NT2/D1 (cell line): ENCODE data around the gene ADAMTS5.

Experiments used
- DNase-seq: peaks from one replicate; pipeline ENCODE4 v3.0.0-alpha.2; 2011; ENCODE audit warnings: low read depth, low spot score
- H3K27me3 ChIP-seq: 2 replicates; pipeline ENCODE4 v1.6.0; 2011; ENCODE audit warnings: mild to moderate bottlenecking; ENCODE audit not compliant: insufficient read length, insufficient read depth
- H3K36me3 ChIP-seq: 2 replicates; pipeline ENCODE4 v1.6.1; 2011; ENCODE audit warnings: mild to moderate bottlenecking, low read length, mixed read lengths; ENCODE audit not compliant: insufficient read depth, insufficient read length
- H3K4me1 ChIP-seq: 2 replicates; pipeline ENCODE4 v1.5.1; 2011; ENCODE audit not compliant: insufficient read depth, insufficient read length
- H3K4me3 ChIP-seq: 2 replicates; pipeline ENCODE4 v1.5.1; 2011; ENCODE audit warnings: low read depth; ENCODE audit not compliant: insufficient read length
- H3K9ac ChIP-seq: 2 replicates; pipeline ENCODE4 v1.6.0; 2011; ENCODE audit warnings: low read depth; ENCODE audit not compliant: insufficient read length
- H3K9me3 ChIP-seq: 2 replicates; pipeline ENCODE4 v1.5.1; 2011; ENCODE audit warnings: mild to moderate bottlenecking, low read length; ENCODE audit not compliant: insufficient read depth
- SUZ12 ChIP-seq: IDR thresholded peaks from 2 replicates; pipeline ENCODE4 v1.6.1; 2011; ENCODE audit not compliant: insufficient read length, insufficient read depth; ENCODE audit errors: extremely low read depth
- YY1 ChIP-seq: IDR thresholded peaks from 2 replicates; pipeline ENCODE4 v1.6.1; 2011; ENCODE audit not compliant: insufficient read length, insufficient read depth
- ZNF274 ChIP-seq: IDR thresholded peaks from 2 replicates; pipeline ENCODE4 v1.6.1; 2011; ENCODE audit warnings: mild to moderate bottlenecking, low read depth, low read length

ADAMTS5 gene

GRCh38 chr21:26961698-26962097 is 5.2 kb downstream of the ADAMTS5 start:
- H3K9me3 ChIP-seq = peaks cover 11% of the 10 kb centered on the region; the same call in 1 of the 2 replicates
- TF ChIP-seq YY1 = no peak
- H3K27me3 ChIP-seq = peaks cover 26% of the 10 kb centered on the region
- no peak overlapping the region for H3K4me3 ChIP-seq
- H3K9ac ChIP-seq = no peak overlapping the region
- DNase-seq = no peak
- peaks cover 4% of the 10 kb centered on the region for H3K4me1 ChIP-seq
- H3K36me3 ChIP-seq = no peaks in the 10 kb centered on the region

GRCh38 chr21:26958788-26959187 is 8.1 kb downstream of the ADAMTS5 start:
- TF ChIP-seq SUZ12 (no peak), ZNF274 (no peak), YY1 (no peak)
- Histone ChIP-seq H3K9ac (no peak overlapping the region), H3K36me3 (no peaks in the 10 kb centered on the region), H3K4me1 (no peaks in the 10 kb centered on the region), H3K27me3 (no peaks in the 10 kb centered on the region), H3K9me3 (no peaks in the 10 kb centered on the region), H3K4me3 (no peak overlapping the region)
- no peak for DNase-seq

GRCh38 chr21:26956813-26957212 is 10.1 kb downstream of the ADAMTS5 start:
- no peak for TF ChIP-seq SUZ12
- TF ChIP-seq YY1 = no peak
- TF ChIP-seq ZNF274 = no peak
- Histone ChIP-seq H3K9me3 (no peaks in the 10 kb centered on the region), H3K36me3 (no peaks in the 10 kb centered on the region), H3K4me1 (no peaks in the 10 kb centered on the region), H3K9ac (no peak overlapping the region), H3K4me3 (no peak overlapping the region), H3K27me3 (no peaks in the 10 kb centered on the region)
- DNase-seq = no peak

- Histone ChIP-seq H3K9ac (no peak overlapping the region), H3K36me3 (no peaks in the 10 kb centered on the region), H3K4me3 (no peak overlapping the region), H3K9me3 (no peaks in the 10 kb centered on the region), H3K4me1 (no peaks in the 10 kb centered on the region), H3K27me3 (no peaks in the 10 kb centered on the region)
- no peak for DNase-seq
- TF ChIP-seq ZNF274 (no peak), YY1 (no peak), SUZ12 (no peak)
Measured at GRCh38 chr21:26956216-26956615, 10.7 kb downstream of the ADAMTS5 start.

GRCh38 chr21:26954662-26955121 is 12.2 kb downstream of the ADAMTS5 start:
- Histone ChIP-seq H3K27me3 (no peaks in the 10 kb centered on the region), H3K9ac (no peak overlapping the region), H3K4me1 (no peaks in the 10 kb centered on the region), H3K9me3 (no peaks in the 10 kb centered on the region), H3K4me3 (no peak overlapping the region), H3K36me3 (no peaks in the 10 kb centered on the region)
- no peak for TF ChIP-seq YY1
- TF ChIP-seq ZNF274 = no peak
- TF ChIP-seq SUZ12 = no peak
- DNase-seq = no peak

- H3K4me1 ChIP-seq = no peaks in the 10 kb centered on the region
- H3K9ac ChIP-seq = no peak overlapping the region
- peaks cover 13% of the 10 kb centered on the region for H3K27me3 ChIP-seq
- no peak overlapping the region for H3K4me3 ChIP-seq
- no peak for TF ChIP-seq SUZ12
- TF ChIP-seq ZNF274 = no peak
- no peak for TF ChIP-seq YY1
- no peak for DNase-seq
- no peaks in the 10 kb centered on the region for H3K36me3 ChIP-seq
- H3K9me3 ChIP-seq = no peaks in the 10 kb centered on the region
Measured at GRCh38 chr21:26952374-26953066, 14.4 kb downstream of the ADAMTS5 start.

GRCh38 chr21:26949830-26950229 is 17.1 kb downstream of the ADAMTS5 start:
- Histone ChIP-seq H3K4me3 (no peak overlapping the region), H3K9me3 (no peaks in the 10 kb centered on the region), H3K4me1 (peaks cover 5% of the 10 kb centered on the region), H3K9ac (no peak overlapping the region), H3K27me3 (peaks cover 19% of the 10 kb centered on the region), H3K36me3 (no peaks in the 10 kb centered on the region)
- no peak for DNase-seq
- TF ChIP-seq YY1 (no peak), SUZ12 (no peak), ZNF274 (no peak)
